HG03521 (cell line): ENCODE results near the gene TMEM190.

Experiments
- ATAC-seq: cut with Tn5 transposase; IDR thresholded peaks from one replicate; pipeline ENCODE4 v1.9.1; 2021; ENCODE audit warnings: mild to moderate bottlenecking, moderate library complexity; ENCODE audit not compliant: unreplicated experiment

TMEM190 gene

DNA sequence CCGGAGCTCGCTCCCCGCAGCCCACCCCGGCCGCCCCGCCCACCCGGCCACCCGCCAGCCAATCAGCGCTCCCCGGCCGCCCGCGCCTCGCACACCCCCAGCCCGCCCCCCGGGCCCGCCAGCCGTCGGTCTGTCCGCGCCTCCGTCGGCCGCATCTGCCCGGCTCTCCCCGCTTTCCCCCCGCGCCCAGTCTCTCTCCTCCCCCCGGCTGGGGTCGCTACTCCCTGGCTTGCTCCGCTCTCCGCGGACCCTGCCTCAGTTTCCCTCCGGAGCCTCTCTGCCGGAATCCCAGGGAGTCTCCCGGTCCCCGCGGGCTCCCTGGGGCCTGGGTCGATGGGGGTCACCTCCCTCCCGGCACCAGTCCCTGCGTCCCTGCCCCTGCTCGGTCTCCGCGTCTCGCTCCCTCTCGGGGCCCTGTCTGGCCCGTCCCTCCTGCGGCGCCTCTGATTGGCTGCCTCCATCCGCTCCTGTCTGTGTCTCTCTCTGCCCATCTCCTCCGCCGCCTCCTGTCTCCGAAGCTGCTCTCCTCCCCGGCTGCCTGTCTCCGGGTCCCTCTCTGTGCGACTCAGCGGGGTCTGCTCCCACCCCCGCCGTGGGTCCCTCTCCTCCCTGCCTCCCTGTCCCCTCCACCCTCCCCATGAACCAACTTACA lies 6.8 kb upstream of the TMEM190 start:
- no peak for ATAC-seq

DNA sequence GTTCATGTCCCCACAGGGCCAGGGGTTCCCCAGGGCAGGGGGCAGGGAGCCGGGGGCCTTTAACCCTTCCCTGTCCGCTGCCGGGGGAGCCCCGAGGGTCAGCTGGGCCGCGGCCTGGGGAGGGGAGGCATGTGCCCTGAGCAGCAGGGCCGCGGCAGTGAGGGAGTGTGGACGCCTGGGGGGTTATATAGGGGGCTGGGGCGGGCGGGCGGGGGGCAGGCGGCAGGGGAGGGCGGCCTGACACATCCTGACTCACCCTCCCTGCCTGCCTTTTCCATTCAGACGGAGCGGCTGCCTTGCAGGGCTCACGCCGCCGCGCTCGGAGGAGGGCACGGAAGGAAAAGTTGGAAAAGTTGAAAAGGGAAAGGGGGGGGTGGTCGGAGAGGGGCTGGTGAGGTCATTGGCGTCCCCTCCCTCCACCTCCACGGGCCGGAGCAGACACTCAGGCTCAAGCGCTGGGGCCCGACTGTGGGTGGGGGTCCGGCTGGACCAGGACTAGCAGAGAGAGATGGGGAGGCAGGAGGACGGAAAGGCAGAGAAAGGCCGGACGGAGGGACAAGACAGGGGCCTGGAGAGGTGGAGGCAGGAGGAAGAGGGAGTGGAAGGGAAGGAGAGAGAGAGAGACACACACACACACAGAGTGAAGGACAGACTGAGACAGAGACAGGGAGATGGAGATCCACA lies 6.2 kb upstream of the TMEM190 start, which contains the start of gene IL11:
Gene IL11 (minus strand): TSS at position 159 of the 684 bp plus-strand sequence. CDS start 153 bp downstream, at position 6.
- ATAC-seq = no peak

DNA sequence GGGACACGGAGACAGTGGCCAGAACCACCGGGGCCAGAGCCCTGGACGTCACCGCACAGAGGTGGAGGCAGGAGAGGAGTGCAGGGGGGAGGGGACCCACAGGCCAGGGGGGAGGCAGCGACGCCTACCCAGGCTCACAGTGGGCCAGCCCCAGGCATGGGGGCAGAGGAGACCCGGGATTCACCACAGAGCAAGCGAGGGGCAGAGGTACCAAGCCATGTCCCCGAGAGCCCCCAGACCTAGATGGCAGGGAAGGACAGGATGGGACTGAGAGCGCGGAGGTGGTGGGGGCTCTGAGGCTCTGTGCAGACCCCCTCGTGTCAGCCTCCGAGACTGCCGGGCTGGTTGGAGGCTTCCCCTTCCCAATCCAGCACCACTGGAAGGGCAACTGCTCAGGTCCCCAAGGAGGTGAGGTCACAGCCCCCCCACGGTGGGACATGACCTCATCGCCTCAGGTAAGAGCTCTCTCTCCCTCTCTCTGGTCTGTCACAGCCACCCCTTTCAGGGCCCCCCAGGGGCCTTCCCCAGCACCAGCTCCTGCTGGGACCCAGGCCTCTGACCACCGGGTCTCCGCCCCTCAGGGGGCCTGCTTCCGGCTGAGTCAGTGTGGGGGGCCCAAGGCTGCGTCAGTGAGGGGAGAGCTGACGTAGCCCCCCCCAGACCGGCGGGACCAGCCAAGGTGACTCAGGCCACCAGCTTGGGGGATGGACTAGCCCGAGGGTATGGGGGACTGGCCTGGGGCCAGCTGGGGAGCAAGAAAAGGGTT lies 4.1 kb upstream of the TMEM190 start:
- no peak for ATAC-seq

DNA sequence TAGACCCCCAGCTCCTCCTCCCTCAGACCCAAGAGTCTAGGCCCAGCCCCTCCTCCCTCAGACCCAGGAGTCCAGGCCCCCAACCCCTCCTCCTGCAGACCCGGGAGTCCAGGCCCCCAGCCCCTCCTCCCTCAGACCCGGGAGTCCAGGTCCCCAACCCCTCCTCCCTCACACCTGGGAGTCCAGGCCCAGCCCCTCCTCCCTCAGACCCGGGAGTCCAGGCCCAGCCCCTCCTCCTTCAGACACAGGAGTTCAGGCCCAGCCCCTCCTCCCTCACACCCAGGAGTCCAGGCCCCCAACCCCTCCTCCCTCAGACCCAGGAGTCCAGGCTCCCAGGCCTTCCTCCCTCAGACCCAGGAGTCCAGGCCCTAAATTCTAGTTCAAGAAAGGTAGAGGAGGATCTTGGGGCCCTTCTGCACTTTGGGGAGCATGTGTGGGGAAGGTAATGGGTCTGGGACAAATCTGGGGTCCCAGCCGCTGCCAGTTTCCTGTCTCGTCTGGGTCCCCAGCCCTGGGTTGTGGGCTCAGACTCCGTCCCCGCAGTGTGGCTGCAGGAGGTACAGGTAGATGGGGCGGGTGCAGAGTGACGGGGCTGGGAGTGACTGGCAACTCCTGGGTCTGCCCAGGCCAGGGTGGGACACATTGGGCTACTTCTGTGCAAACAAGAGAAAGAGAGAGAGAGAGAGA lies 3.2 kb upstream of the TMEM190 start:
- no peak for ATAC-seq

DNA sequence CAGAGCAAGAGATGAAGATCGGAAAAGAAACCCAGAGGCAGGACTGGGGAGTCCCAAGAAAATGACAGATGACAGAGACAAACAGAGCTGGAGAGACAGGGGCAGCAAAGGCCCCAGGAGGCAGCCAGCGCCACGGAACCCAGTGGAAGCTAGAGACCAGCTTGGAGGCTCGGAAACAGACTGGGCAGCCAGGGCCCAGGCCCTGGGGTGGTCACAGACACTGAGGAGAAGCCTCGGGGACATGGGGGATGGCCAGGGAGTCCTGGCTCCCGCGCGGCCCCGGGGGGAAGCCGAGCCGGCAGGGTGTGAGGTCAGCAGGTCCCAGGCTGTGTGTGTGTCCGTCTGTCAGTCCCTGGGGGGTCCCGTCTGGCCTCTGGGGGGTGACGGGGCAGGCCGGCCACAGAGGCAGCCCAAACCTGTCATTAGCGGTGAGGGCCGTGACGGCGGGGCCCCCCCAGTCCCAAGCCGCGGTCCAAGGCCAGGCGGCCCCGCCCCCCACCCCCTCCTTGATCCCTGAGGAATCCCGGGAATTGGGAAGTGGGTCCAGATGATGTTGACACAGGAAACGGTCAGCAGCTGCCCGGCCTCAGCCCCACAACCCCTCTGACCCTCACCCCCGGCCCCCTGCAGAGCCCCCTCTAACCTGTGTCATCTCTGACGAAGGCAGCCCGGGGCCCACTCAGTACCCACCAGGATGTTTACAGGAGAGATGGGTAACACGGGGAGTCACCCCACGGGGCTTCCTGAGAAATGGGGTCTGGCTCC lies 2.5 kb upstream of the TMEM190 start:
- ATAC-seq = no peak

DNA sequence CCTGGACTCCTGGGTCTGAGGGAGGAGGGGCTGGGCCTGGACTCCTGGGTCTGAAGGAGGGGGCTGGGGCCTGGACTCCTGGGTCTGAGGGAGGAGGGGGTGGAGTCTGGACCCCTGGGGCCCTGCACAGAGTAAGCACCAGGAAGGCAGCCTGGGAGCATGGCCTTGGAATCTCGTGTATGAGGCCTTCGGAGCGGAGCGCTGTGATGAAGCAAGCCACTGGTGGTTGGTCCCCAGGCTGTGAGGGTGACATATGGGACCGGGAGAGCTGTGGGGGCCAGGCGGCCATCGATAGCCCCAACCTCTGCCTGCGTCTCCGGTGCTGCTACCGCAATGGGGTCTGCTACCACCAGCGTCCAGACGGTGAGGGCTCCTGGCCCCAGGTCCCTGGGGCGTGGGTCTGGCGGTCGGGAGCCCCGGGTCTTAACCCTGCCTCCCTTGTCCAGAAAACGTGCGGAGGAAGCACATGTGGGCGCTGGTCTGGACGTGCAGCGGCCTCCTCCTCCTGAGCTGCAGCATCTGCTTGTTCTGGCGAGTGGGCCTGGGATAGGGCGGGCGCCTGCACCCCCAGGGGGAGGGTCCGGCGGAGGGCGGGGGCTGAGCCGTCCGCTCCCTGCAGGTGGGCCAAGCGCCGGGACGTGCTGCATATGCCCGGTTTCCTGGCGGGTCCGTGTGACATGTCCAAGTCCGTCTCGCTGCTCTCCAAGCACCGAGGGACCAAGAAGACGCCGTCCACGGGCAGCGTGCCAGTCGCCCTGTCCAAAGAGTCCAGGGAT lies 918 bp downstream of the TMEM190 start:
- no peak for ATAC-seq

DNA sequence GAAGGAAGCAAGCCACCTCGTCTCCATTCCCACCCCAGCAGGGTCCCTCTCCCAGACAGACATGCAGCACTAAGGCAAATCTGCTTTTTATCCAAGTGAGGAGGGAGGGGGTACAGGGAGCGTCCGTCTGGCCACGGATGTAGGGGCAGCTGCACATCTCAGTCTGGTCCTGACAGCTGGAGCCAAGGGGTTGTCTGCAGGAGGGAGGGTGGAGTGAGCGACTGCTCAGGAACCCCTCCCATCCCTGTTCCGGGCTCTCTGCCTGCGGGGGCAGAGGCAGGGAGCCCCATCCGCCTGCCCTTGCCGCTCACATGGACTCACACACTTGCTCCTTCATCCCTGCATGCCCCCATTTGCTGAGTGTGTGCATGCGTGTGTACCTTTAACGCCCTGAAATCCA lies 2.5 kb downstream of the TMEM190 start:
- no peak for ATAC-seq

DNA sequence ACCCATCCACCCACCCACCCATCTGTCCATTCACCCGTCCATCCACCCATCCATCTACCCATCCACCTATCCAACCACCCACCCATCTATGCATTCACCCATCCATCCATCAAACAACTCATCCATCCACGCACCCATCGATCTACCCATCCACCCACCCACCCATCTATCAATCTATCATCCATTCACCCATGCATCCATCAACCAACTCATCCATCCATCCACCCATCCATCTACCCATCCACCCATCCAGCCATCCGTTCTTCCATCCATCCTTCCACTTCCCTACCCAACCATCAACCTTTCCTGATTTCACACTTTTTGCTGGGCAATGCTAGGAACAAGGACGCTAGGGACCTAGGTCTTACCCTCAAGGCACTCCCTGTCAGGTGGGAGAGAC lies 5.4 kb downstream of the TMEM190 start:
- ATAC-seq = no peak

DNA sequence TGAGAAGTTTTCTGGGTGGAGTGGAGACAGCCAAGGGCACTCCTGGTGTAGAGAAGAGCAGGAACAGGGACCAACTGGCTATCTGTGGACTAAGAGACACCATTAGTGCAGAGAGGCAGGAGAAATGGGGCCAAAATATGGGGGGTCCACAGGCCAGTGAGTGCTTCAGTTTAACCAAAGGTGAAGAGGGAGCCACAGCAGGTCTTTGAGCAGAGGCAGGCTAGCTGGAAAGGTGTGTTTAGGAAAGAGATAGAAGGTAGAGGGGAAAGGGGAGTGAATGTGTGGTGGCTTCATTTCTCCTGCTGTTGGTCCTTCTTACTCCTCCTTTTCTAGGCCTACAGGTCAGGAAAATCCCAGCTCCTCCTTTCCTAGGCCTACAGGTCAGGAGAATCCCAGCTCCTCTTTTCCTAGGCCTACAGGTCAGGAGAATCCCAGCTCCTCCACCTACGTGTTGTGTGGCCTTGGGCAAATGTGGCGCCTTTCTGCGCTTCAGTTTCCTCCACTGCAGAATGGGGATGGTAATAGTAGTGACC lies 6.0 kb downstream of the TMEM190 start:
- ATAC-seq = no peak

DNA sequence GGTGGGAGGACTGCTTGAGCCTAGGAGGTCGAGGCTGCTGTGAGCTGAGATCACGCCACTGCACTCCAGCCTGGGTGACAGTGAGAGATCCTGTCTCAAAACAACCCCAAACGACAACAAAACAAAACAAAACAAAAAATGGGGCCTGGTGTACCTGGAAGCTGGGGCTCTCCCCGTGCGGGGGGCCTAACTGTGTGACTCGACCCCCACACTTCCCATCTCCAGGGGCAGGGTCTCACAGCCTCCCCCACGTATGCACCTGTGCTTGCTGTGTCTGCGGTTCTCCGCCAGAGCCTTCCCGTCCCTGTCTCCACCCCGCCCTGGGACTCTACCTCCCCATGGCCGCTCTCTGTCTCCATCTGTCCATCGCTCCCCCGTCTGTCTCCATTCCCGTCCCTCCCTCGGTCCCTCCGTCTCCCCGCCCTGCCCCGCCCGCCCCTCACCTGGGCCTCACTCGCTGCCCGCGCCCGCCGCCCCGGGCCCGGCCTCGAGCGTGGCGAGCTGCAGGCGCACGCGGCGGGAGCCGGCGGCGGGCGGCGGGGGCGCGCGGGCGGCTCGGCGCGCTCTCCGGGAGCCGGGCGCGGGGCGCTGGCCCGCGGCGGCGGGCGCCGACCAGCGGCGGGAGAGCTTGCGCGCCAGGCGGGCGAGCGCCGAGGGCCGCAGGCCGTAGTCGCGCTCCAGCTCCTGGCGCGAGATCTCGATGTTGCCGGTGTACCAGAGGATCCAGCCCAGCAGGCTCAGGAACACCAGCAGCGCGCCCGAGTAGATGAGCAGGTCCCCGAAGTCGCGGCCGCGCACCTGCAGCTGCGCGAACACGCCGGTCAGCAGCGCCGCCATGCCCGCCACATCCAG lies 6.9 kb downstream of the TMEM190 start:
- no peak for ATAC-seq

DNA sequence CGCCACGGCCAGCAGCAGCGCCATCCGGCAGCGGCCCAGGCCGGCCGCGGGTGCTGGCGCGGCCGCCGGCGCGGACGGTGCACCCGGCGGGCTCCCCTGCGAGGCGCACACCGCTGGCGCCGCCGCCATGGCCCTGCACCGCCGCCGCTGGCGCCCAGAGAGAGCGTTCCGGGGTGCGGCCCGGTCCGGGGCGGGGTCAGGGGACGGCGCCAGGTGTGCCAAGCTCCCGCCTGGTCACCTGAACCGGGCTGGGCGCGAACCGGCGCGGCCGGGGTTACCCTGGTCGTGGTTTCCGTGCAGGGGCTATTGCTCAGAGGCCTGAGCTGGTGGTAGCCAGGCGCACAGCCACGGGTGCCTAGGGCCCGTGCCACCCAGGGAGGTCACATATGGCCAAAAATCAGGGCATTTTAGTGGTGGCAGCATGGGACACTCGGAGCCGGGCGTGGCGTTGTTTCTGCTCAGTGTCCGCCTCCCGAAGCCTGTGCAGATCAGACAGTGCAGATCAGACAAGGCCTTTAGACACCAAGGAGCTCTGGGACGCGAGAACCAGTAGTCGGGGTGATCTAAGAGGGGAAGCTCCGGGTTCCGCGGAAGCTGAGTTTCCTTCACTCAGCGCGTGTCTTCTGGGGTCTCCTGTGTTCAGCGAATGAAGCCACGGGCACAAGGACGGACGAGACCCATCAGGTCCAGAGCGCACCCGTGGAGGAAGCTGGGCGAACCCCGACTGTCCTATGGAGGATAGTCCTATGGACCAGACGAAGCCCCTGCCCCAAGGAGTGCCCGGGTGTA lies 7.7 kb downstream of the TMEM190 start, which contains the start of gene TMEM238:
Gene TMEM238 (minus strand): TSS at position 162 of the 789 bp plus-strand sequence. CDS start 33 bp downstream, at position 129.
- no peak for ATAC-seq

DNA sequence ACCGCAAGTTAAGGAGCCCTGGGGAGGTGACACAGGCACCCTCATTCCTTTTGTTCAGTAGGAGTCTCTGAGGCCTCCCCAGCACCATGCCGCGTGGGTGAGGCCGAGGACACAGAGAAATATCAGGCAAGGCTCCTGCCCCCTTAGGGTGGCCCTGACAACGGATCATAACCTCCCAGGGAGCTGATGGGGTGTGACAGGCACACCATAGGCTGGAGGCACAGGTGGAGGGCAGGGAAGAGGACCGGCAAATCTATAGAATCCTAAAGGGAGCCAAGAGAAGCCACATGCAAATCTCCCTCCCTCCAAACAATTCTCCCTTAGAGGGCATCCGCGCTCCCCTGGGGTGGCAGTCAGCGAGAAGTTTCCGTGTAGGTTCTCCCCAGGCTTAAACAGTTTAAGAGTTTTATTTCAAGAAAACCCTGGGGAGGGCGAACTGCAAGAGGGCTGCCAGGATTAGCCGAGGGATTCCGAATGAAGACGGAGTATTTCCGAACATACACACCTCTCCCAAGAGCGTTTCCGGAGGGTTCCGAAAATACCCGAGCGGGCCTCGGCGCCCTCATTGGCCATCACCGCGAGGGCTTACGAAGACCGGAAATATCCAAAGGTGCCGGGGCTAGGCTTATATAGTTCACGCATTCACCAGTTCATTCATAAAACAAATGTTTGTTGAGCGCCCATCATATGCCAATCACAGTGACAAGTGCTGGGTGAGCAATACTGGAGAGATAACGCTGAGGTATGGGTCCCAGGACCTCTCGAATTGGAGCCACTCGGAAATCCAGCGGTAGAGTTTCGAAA lies 8.5 kb downstream of the TMEM190 start:
- ATAC-seq = peak; percentile 40

DNA sequence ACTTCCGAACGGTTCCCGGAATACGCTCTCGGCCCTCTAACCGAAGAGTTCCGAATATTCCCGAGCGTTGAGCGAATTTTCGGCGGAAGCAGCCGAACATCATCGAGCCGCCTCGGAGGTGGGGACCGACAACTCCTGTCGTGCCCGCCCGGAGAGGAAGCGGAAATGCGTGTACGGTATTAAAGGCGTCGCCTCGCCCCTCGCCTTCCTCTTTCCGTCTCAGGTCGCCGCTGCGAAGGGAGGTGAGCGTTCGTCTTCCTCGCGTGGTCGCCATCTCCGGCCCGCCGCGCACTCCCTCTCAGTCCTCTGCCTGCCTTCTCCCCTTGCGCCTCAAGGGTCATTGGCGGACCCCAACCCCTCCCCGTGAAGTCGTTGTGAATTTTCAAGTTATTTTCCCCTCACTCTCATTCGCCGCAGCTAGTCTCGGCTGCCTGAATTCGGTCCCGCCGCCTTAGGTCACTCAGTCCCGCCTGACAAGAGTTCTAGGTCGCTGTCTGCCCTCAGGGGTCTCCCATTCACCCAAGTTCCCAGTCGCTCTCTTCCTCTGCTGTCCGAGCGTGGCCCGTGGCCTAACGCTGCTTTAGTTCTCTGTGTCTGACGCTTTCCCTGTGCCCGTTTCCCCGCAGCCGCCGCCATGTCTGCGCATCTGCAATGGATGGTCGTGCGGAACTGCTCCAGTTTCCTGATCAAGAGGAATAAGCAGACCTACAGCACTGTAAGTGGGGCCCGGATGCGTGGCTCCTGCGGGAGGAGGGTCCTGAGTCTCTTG lies 9.3 kb downstream of the TMEM190 start, which contains the start of gene RPL28:
Gene RPL28 (plus strand): TSS at position 209 of the 769 bp plus-strand sequence. CDS start 426 bp downstream, at position 635.
- ATAC-seq = peak; percentile 77

DNA sequence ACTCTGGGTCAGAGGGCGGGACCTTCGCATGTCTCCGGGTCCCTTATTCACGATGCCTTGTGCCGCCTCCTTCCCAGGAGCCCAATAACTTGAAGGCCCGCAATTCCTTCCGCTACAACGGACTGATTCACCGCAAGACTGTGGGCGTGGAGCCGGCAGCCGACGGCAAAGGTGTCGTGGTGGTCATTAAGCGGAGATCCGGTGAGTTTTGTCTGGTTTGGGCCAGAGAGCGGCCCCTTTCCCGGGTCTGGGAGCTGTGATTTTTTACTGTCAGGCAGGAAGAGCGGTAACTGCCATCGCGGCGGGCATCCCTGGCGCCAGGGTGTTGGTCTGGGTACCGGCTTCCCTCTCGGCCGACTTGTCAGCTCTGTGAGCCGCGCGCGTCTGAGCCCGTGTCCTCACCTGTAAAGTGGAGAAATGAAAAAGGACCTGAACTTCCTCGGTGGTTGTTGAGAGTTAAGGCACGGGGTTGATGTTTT lies 9.9 kb downstream of the TMEM190 start:
- ATAC-seq = no peak

DNA sequence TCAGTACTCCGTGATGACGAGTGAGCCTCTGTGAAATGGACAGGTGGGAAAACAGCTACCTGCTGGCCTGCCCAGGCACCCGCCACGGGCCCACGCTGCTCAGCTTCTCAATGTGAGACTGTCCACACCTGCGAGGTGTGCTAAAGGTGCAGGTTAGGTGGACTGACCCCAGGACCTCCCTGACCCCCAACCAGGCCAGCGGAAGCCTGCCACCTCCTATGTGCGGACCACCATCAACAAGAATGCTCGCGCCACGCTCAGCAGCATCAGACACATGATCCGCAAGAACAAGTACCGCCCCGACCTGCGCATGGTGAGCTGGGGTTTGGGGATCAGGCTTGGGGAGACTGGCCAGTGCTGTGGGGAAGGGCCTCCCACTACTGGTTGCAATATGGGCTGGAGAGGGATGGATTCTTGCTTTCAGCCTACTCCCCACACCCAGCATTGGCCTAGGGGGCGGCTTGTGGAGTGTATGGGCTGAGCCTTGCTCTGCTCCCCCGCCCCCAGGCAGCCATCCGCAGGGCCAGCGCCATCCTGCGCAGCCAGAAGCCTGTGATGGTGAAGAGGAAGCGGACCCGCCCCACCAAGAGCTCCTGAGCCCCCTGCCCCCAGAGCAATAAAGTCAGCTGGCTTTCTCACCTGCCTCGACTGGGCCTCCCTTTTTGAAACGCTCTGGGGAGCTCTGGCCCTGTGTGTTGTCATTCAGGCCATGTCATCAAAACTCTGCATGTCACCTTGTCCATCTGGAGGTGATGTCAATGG lies 11.3 kb downstream of the TMEM190 start:
- no peak for ATAC-seq
